ENCODE data around the gene SEC23IP.
"Not testable (repeated sequence)": the region's sequence is repeated elsewhere in the genome, so short reads cannot be mapped to it uniquely, and the experiment has no call there.

The SEC23IP gene

GRCh38 chr10:119889201-119889600 lies 3.3 kb upstream of the SEC23IP start:
- H3K4me3 ChIP-seq (ENCODE audit: control insufficient read depth, low read depth, low read length); DNase-seq (ENCODE audit: low read depth): not testable (repeated sequence)

- not testable (repeated sequence) for DNase-seq (ENCODE audit: low read depth); H3K4me3 ChIP-seq (ENCODE audit: control insufficient read depth, low read depth, low read length)
These were observed 2.2 kb upstream of the SEC23IP start for GRCh38 chr10:119890307-119890706.

GRCh38 chr10:119891849-119892187 lies 712 bp upstream of the SEC23IP start:
- DNase-seq (ENCODE audit: low read depth): not testable (repeated sequence)
- peak overlapping the region; percentile 95 for H3K4me3 ChIP-seq (ENCODE audit: control insufficient read depth, low read depth, low read length)

- H3K4me3 ChIP-seq (ENCODE audit: control insufficient read depth, low read depth, low read length): peak overlapping the region; percentile 95
- DNase-seq (ENCODE audit: low read depth): no peak
- TF ChIP-seq CTCF (conservative IDR thresholded peaks at IDR 0.05; ENCODE audit: control insufficient read depth, insufficient read depth, low read depth, low read length): no peak
These were observed 544 bp downstream of the SEC23IP start for GRCh38 chr10:119893074-119893473.

GRCh38 chr10:119893845-119894427 lies 1.4 kb downstream of the SEC23IP start:
- DNase-seq (ENCODE audit: low read depth): no peak
- TF ChIP-seq CTCF (conservative IDR thresholded peaks at IDR 0.05; ENCODE audit: control insufficient read depth, insufficient read depth, low read depth, low read length): no peak
- H3K4me3 ChIP-seq (ENCODE audit: control insufficient read depth, low read depth, low read length): peak overlapping the region; percentile 27

GRCh38 chr10:119896061-119896655 lies 3.6 kb downstream of the SEC23IP start:
- TF ChIP-seq CTCF (conservative IDR thresholded peaks at IDR 0.05; ENCODE audit: control insufficient read depth, insufficient read depth, low read depth, low read length): no peak
- H3K4me3 ChIP-seq (ENCODE audit: control insufficient read depth, low read depth, low read length): no peak overlapping the region
- peak; percentile 94 for DNase-seq (ENCODE audit: low read depth)

GRCh38 chr10:119896937-119897770 lies 4.6 kb downstream of the SEC23IP start:
- DNase-seq (ENCODE audit: low read depth): peak; percentile 50
- TF ChIP-seq CTCF (conservative IDR thresholded peaks at IDR 0.05; ENCODE audit: control insufficient read depth, insufficient read depth, low read depth, low read length): no peak
- H3K4me3 ChIP-seq (ENCODE audit: control insufficient read depth, low read depth, low read length): no peak overlapping the region

- DNase-seq (ENCODE audit: low read depth): no peak
- no peak overlapping the region for H3K4me3 ChIP-seq (ENCODE audit: control insufficient read depth, low read depth, low read length)
- no peak for TF ChIP-seq CTCF (conservative IDR thresholded peaks at IDR 0.05; ENCODE audit: control insufficient read depth, insufficient read depth, low read depth, low read length)
These were observed 6.0 kb downstream of the SEC23IP start for GRCh38 chr10:119898577-119898976.
